NK-92 treated with Interleukin-12 subunit alpha and Interleukin-12 subunit beta, amount 100 ng/mL, for 24 hours (cell line): ENCODE results near the gene SLAMF6.
"Not testable (repeated sequence)": the region's sequence is repeated elsewhere in the genome, so short reads cannot be mapped to it uniquely, and the experiment has no call there.

Experiments used
- DNase-seq: peaks from one replicate; lab custom pipeline; 2025; lab: John Stamatoyannopoulos, UW

Gene SLAMF6

DNA sequence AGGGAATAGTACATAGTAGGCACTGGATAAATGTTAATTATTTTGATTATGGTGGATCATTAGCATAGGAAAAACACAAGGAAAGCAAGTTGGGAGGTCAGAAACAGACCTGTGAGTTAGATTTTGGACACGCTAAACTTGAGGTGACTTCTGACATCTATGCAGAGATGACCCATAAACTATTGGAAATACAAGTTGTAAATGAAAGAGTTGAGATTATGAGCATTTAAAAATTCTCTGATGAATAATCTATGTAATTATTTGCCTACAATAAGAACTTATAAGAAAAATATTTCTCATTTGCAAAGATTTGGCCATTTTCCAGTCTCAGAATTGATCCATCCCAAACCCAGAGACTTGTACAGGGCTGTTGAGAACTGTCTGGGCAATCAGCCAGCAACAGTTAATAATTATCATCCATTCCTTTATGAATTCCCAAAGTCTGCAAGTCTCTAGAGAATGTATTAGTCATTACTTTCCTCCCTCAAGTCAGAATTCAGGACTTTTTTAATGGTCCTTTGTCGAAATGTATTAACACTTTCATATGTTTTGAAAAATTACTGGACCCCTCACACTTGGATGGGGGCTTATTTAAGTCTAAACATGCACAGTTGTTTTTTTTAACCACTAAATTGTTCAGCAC, 19.4 kb upstream of the SLAMF6 start:
- DNase-seq, result no peak

DNA sequence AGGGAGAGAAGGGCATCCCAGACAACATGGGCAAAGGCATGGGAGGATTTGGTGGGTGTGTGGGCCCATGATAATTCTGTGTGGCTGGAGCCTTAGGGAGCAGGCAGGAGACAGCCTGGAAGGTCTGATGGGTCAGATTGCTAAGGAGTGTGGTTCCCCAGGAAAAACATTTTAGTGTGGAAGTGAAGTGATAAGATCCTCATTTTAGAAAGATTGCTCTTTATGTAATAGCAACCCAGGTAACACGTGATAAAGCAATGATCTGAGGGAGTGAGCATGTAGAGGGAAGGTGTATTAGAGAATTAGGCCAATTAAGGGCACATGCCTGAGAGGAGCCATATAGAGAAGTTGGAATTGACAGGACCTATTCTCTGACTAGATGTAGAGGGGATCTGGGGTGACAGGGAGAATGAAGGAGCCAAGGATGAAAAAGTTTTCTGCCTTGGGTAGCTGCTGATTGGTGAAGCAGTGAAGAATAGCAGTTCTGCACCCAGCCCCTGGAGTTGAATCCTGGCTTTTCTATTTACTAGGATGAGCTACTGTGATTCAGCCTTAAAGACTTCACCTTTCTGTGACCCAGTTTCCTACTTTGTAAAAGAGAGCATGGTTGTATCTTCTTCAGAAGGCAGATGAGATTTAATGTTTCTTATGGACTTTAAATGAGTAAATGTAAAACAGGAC, 18.7 kb upstream of the SLAMF6 start:
- no peak for DNase-seq

DNA sequence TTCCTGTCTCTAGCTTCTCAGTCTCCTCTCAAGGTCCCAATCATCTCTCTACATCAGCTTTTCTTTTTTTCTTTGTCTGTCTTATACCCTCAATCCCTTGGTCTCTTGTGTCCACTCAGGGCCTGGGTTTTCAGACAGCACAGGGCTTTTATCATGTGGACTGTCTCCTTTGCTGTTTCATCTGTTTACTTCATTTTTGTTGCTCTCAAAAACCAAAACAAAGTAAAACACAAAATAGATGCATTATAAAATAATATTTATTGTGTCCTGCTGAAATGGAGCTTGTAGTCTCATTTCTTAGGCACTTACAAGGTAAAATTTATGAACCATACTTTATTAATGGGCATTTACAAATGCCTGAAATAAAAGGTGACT, 17.8 kb upstream of the SLAMF6 start:
- DNase-seq, result no peak

DNA sequence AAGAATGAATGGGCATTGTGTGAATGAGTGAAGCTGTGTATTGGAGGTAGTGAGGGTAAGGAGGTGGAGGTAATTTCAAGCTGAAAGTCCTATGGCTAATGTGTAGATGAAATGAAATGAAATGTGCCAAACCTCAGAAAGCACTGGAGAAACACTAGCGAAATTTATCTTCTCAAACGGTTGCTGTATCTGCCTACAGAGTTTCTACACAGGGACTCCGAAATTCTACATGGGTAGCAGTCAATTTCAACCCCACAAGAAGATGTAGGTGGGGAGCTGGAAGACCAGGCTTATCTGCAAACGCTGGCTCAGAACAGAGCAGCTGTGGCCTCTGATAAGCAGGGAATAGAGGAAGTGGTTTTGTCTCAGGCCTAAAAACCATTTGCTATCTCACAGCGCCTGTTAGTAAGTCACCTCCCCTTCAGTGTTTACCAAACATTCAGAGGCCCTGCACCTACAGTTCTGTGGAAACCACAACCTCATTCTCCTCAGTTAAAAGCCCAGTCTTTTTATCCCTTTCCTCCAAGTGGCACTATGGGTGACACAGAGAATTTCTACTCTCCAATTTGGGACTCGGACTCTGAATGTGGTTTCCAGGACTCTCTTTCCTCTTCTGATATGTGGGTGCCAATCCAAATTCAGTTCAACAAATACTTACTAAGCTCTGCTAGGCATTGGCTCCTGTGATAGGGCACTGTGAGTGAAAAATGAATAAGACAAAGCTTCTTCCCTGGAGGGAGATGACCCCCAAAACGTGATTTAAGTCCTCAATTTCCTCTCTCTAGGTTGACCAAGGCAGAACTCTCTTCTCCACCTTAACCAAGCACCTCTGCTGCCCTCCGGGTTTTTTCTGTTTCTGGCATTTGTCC, 17.2 kb upstream of the SLAMF6 start:
- no peak for DNase-seq

DNA sequence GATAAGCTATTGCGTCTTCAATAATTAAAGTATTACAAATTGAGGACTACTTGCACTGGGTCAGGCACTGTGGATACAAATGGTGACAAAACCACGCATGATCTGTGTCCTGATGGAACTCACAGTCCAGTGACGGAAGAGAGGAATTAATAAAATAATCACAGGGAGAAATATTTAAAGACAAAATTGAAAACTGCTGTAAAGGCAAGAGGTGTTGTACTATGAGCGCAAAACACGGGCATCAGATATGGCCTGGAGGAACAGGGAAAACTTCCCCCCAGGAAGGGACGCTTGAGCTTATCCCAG, 16.6 kb upstream of the SLAMF6 start:
- DNase-seq, result no peak

DNA sequence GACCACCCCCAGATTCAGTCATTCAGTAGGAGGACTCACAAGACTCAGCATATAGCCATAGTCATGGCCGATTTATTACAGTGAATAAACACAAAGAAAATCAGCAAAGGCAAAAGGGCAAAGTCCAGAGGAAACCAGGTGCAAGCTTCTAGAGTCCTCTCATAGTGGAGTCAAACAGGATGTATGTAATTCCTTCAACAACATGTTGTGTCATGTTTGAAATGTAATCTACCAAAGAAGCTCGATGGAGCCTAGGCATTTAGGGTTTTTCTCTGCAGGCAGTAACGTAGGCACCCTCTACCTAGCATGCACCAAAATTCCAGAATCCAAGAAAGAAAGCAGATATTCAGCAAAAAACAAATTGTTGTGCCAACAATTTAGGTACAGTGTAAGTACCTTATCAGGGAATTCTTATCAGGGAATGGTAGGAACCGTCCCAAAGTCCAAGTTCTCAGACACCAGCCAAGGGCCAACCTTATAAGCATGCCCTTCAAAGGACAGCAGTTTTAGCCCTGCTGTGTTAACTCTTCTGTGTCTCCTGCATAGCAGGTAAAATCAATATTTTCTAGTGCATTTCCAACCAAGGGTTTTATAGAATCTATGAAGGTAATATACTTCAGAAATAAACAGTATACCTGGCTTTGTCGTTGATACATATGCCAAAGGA, 16.1 kb upstream of the SLAMF6 start:
- DNase-seq, result no peak

DNA sequence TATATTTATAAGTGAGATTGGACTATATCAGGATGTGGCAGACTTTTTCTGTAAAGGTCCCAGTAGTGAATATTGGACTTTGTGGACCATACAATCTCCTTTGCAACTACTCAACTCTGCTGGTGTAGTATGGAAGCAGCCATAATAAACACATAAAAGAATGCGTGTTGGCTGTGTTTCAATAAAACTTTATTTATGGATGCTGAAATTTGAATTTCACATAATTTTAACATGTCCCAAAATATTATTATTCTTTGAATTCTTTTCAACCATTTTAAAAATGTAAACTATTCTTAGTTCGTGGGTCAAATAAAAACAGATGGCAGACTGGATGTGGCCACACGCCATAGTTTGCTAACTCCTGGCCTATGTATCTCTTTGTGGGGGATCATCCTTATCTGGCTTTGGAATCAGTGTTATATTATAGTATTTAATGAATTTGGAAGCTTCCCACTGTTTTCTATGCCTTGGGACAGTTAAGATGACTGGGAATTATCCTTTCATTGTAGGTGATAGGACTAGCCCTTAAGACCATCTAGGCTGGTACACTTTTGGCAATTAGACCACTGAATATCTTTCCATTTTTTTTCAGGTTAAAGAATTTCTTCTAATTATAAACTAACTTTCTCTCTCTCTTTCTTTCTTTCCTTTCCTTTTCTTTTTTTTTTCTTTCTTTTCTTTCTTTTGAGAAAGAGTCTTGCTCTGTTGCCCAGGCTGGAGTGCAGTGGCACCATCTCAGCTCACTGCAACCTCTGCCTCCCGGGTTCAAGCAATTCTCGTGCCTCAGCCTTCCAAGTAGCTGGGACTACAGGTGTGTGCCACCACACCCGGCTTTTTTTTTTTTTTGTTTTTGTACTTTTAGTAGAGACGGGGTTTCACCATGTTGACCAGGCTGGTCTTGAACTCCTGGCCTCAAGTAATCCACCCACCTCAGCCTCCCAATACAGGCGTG, 14.9 kb upstream of the SLAMF6 start:
- DNase-seq, result no peak

DNA sequence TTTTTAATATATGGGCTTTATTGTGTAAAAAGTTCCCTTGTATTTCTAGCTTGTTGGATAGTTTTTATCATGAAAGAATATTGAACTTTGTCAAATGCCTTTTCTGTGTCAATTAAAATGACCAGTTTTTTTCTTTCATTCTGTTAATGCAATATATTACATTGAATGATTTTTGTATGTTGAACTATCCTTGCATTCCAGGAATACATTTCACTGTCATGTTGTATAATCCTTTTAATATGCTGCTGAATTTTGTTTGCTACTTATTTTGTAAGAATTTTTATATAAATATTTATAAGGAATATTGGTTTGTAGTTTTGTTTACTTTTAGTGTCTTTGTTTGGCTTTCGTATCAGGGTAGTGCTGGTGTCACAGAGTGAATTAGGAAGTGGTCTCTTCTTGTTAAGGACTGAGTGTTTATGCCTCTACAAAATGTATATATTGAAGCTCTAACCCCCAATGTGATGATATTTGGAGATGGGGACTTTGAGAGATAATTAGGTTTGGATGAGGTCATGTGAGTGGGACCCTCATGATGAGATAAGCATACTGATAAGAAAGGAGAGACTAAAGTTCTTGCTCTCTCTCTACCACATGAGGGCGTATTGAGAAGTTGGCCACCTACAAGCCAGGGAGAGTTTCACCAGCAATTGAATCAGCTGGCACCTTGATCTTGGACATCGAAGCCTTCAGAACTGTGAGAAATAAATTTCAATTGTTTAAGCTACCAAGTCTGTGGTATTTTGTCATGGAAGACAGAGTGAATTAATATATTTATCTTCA, 12.0 kb upstream of the SLAMF6 start:
- no peak for DNase-seq

DNA sequence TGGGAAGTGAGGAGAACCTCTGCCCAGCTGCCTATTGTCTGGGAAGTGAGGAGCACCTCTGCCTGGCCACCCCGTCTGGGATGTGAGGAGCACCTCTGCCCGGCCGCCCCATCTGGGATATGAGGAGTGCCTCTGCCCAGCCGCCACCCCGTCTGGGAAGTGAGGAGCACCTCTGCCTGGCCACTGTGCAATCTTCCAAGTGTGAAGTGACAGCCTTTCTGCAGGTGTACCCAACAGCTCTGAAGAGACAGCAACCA, 9.4 kb upstream of the SLAMF6 start:
- DNase-seq, result not testable (repeated sequence)

DNA sequence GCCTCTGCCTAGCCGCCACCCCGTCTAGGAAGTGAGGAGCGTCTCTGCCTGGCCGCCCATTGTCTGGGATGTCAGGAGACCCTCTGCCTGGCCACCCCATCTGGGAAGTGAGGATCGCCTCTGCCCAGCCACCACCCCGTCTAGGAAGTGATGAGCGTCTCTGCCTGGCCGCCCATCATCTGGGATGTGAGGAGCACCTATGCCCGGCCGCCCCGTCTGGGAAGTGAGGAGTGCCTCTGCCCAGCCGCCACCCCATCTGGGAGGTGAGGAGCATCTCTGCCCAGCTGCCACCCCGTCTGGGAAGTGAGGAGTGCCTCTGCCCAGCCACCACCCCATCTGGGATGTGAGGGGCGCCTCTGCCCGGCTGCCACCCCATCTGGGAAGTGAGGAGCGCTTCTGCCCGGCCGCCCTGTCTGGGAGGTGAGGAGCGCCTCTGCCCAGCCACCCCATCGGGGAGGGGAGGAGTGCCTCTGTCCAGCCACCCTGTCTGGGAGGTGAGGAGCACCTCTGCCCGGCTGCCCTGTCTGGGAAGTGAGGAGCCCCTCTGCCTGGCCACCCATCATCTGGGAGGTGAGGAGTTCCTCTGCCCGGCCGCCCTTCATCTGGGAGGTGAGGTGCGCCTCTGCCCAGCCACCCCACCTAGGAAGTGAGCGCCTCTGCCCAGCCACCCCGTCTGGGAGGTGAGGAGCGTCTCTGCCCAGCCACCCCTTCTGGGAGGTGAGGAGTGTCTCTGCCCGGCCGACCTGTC, 8.9 kb upstream of the SLAMF6 start:
- not testable (repeated sequence) for DNase-seq

DNA sequence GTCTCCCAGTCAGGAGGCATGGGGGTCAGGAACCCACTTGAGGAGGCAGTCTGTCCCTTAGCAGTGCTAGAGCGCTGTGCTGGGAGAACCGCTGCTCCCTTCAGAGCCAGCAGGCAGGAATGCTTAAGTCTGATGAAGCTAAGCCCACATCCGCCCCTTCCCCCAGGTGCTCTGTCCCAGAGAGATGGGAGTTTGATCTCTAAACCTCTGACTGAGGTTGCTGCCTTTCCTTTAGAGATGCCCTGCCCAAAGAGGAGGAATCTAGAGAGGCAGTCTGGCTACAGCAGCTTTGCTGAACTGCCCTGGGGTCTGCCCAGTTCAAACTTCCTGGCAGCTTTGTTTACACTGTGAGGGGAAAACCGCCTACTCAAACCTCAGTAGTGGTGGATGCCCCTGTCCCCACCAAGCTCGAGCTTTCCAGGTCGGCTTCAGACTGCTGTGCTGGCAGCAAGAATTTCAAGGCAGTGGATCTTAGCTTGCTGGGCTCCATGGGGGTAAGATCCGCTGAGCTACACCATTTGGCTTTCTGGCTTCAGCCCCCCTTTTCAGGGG, 6.4 kb upstream of the SLAMF6 start:
- DNase-seq, result not testable (repeated sequence)

DNA sequence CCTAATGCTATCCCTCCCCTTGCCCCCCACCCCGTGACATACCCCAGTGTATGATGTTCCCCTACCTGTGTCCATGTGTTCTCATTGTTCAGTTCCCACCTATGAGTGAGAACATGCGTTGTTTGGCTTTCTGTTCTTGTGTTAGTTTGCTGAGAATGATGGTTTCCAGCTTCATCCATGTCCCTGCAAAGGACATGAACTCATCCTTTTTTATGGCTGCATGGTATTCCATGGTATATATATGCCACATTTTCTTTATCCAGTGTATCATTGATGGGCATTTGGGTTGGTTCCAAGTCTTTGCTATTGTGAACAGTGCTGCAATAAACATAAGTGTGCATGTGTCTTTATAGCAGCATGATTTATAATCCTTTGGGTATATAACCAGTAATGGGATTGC, 734 bp upstream of the SLAMF6 start:
- not testable (repeated sequence) for DNase-seq

DNA sequence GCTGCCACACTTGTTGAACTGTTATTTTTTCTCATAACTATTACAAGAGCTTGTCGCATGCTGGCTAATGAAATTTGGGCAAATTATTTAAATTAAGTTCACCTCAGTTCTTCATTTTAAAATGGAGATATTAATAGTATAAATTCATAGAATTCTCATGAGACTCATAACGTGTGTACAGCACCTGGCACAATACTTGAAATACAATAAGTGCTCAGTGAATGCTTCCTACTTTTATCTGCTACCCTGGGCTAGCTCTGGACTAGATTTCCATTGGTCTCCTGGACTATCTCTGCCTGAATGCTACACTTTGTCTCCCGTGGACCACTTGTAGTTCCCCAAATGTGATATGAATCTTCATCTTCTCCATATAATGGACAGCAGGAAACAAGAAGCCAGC, 919 bp downstream of the SLAMF6 start:
- no peak for DNase-seq

DNA sequence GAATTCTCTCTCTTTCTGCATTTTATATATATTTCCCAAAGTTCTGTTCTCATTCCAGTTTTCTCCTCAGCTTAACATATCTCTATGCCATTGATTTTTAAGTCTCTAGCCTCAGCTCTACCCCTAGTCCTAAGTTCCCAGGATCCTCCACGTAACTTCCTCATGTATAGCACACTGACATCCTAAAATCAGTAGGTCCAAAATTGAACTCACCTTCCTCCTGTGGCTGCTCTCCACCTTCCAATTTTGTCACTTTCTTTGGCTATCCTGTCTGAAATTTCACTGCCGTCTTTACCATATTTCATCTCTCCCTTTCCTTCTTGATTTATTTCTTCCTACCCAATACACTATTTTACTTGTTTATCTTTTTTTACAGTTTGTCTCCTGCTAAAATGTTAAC, 1.5 kb downstream of the SLAMF6 start:
- DNase-seq, result no peak

DNA sequence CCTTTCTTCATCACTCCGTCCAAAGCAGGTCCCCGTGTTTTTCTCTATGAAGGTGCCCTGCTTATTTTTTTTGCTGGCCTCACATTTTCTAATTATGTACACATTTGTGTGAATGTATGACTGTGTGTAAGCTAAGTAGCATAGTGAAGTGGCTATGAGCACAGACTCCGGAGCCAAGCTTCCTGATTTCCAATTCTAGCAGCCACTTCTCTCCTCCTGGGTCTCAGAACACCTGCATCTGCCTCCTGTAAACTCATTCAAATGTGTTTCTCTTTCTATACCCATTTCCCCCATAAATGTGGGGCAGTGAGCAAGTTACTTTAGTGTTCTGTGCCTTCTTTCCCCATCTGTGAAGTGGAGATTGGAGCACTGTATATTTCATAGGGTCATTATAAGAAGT, 2.1 kb downstream of the SLAMF6 start:
- no peak for DNase-seq

DNA sequence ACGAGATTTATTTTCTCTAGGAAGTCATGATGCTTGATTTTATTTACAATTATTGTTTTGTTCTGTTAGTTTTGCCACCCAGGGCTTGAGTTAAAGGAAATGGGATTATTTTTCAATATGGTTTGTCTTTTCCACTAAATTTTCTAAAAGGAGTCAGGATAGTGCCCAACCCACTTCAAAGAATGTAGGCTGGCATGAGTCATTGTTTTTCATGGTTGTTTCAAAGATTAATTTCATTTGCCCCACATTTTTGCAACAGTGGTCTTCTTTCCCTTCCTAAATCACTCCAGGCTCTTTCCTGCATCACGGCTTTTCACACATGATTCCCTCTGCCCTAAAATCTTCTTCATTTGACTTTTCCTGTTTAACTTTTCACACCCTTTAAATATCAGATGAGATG, 2.5 kb downstream of the SLAMF6 start:
- no peak for DNase-seq

DNA sequence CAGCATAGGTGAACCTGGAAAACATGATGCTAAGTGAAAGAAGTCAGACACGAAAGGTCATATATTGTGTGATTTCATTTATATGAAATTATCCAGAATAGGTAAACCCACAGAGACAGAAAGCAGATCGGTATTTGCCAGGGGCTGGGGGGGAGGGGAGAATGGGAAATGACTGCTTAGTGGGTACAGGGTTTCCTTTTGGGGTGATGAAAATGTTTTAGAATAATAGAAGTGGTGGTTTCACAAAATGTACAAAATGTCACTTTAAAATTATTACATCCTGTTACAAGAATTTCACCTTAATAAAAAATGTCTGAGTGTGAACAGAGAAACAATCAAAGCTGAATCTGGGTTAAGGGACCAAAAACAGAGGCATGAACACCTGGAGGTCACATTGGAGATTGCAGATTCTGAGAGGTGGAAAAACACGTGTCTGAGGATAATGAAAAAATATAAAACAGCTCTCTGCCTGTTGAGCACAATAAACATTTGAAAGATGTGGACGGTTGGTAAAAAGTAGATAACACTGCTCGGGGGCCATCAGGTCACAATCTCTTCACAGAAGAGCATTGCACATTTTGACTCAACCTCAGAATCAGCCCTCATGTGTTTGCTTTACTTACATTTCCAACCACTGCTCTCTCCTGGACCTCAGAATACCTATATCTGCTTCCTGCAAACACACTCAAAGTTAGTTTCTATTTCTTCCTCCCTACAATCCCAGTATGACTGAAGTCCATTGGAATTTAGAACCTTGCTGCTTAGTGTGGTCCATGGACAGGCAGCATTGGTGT, 3.2 kb downstream of the SLAMF6 start:
- DNase-seq, result no peak

DNA sequence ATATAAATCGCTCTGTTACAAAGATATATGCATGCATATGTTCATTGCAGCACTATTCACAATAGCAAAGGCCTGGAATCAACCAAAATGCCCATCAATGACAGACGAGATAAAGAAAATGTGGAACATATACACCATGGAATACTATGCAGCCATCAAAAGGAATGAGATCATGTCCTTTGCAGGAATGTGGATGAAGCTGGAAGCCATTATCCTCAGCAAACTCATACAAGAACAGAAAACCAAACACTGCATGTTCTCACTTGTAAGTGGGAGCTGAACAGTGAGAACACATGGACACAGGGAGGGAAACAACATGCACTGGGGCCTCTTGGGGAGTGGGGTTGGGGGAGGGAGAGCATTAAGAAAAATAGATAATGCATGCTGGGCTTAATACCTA, 5.5 kb downstream of the SLAMF6 start:
- DNase-seq, result not testable (repeated sequence)

DNA sequence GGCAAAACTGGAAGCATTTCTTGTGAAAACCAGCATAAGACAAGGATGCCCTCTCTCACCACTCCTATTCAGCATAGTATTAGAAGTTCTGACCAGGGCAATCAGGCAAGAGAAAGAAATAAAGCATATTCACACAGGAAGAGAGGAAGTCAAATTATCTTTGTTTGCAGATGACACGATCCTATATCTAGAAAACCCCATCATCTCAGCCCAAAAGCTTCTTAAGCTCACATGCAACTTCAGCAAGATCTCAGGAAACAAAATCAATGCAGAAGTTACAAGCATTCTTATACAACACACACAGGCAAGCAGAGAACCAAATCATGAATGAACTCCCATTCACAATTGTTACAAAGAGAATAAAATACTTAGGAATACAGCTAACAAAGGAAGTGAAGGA, 7.1 kb downstream of the SLAMF6 start:
- not testable (repeated sequence) for DNase-seq
